B cell (primary cell): ENCODE results near the gene CELSR3. TPM values are rescaled to one million over a fixed set of nuclear protein-coding genes. Genes with fewer than 3 reads are reported as not detected.

Source experiments
- ATAC-seq: fragments of 200-7000 bp; cut with Tn5 transposase; one replicate; pipeline ENCODE4 v1.10.0; 2021; ENCODE audit warnings: low read depth, mild to moderate bottlenecking, moderate number of reproducible peaks, moderate library complexity
- CTCF ChIA-PET: fragments of 350-600 bp; sonication (Branson Sonifier 250); formaldehyde crosslinking; loops from one replicate; lab custom pipeline; 2021; ENCODE audit warnings: antibody characterized with exemption, inconsistent platforms; lab: Charles Lee
- POLR2A ChIA-PET: fragments of 350-600 bp; sonication (Branson Sonifier 250); formaldehyde crosslinking; loops from one replicate; lab custom pipeline; 2021; ENCODE audit warnings: antibody characterized with exemption; lab: Charles Lee
- DNase-seq: peaks from one replicate; pipeline ENCODE4 v3.0.0; 2013
- H2AFZ ChIP-seq: 2 replicates; pipeline ENCODE4 v1.6.1; 2012; ENCODE audit warnings: mild to moderate bottlenecking, low read depth, low read length; ENCODE audit not compliant: insufficient read depth, poor library complexity, severe bottlenecking
- H3K27ac ChIP-seq, 2 donors: 1 replicate in 1 of 2; 2 replicates in 1 of 2; pipeline ENCODE4 v1.5.1; 2012 to 2013; ENCODE audit warnings: low read length in 2 of 2, mild to moderate bottlenecking in 2 of 2, moderate library complexity in 1 of 2
- H3K27me3 ChIP-seq, 4 experiments: fragments of 200-600 bp in 1 of 4; sonication (generic) in 1 of 4; replicated peaks in 1 of 4; 1 replicate in 2 of 4; 2 replicates in 2 of 4; pipeline versions ENCODE4 v1.6.1 to v1.7.0; 2013 to 2016; ENCODE audit warnings: low read length in 3 of 4, mild to moderate bottlenecking in 2 of 4, mixed read lengths in 1 of 4, moderate library complexity in 1 of 4; ENCODE audit not compliant: insufficient read depth in 4 of 4, control insufficient read depth in 3 of 4; ENCODE audit errors: control extremely low read depth in 1 of 4
- H3K36me3 ChIP-seq, 2 experiments: replicated peaks in 1 of 2; 1 replicate in 1 of 2; 2 replicates in 1 of 2; pipeline versions ENCODE4 v1.6.1 to v1.7.1; 2013; ENCODE audit warnings: low read length in 1 of 2; ENCODE audit not compliant: insufficient read depth in 2 of 2, control insufficient read depth in 1 of 2; ENCODE audit errors: control extremely low read depth in 1 of 2, extremely low read depth in 1 of 2
- H3K4me1 ChIP-seq, 2 donors: fragments of 200-600 bp in 1 of 2; sonication (generic) in 1 of 2; 1 replicate in 1 of 2; 2 replicates in 1 of 2; pipeline versions ENCODE4 v1.5.1 to v1.6.1; 2013 to 2017; ENCODE audit warnings: low read length in 2 of 2; ENCODE audit not compliant: control insufficient read depth in 2 of 2, insufficient read depth in 2 of 2
- H3K4me2 ChIP-seq: replicated peaks from 2 replicates; pipeline ENCODE3; 2012; ENCODE audit warnings: mild to moderate bottlenecking, low read depth, low read length; ENCODE audit not compliant: poor library complexity, severe bottlenecking
- H3K4me3 ChIP-seq, 5 experiments: fragments of 200-600 bp in 1 of 5; sonication (generic) in 1 of 5; 1 replicate in 3 of 5; 2 replicates in 2 of 5; pipeline versions ENCODE4 v1.5.1 to v1.7.0; 2011 to 2016; ENCODE audit warnings: low read length in 4 of 5, mild to moderate bottlenecking in 4 of 5, low read depth in 2 of 5, control low read depth in 1 of 5, moderate library complexity in 1 of 5; ENCODE audit not compliant: insufficient read depth in 1 of 5; ENCODE audit errors: control extremely low read depth in 1 of 5, extremely low read depth in 1 of 5
- H3K79me2 ChIP-seq: fragments of 200-600 bp; sonication (generic); one replicate; pipeline ENCODE4 v1.6.0; 2016; ENCODE audit warnings: low read length; ENCODE audit not compliant: control insufficient read depth, insufficient read depth
- H3K9ac ChIP-seq: fragments of 200-600 bp; sonication (generic); 2 replicates; pipeline ENCODE4 v1.6.1; 2017; ENCODE audit warnings: mild to moderate bottlenecking, low read length, moderate library complexity
- H3K9me3 ChIP-seq, 3 donors: one replicate each; pipeline versions ENCODE4 v1.6.1 to v1.7.1; 2013; ENCODE audit warnings: low read length in 2 of 3; ENCODE audit not compliant: control insufficient read depth in 2 of 3, insufficient read depth in 1 of 3; ENCODE audit errors: control extremely low read depth in 1 of 3
- H4K20me1 ChIP-seq: 2 replicates; pipeline ENCODE4 v1.6.0; 2012; ENCODE audit warnings: mild to moderate bottlenecking, low read length; ENCODE audit not compliant: insufficient read depth, control insufficient read depth, poor library complexity, severe bottlenecking
- H3K27ac Mint-ChIP-seq: one replicate; pipeline ENCODE4 v1.8.0; 2021; ENCODE audit warnings: mixed read lengths
- H3K27me3 Mint-ChIP-seq: one replicate; pipeline ENCODE4 v1.8.0; 2021; ENCODE audit warnings: mixed read lengths
- H3K4me1 Mint-ChIP-seq: one replicate; pipeline ENCODE4 v1.8.0; 2021; ENCODE audit warnings: mixed read lengths
- H3K4me3 Mint-ChIP-seq: one replicate; pipeline ENCODE4 v1.8.0; 2021; ENCODE audit warnings: mixed read lengths
- H3K9me3 Mint-ChIP-seq: one replicate; pipeline ENCODE4 v1.8.0; 2022; ENCODE audit warnings: mixed read lengths; ENCODE audit not compliant: insufficient read depth
- CTCF ChIP-seq: fragments of 200-600 bp; IDR thresholded peaks from one replicate; pipeline ENCODE4 v1.8.0; 2022; ENCODE audit warnings: antibody characterized with exemption, mild to moderate bottlenecking
- EZH2 ChIP-seq: IDR thresholded peaks from 2 replicates; pipeline ENCODE4 v1.6.1; 2012; ENCODE audit warnings: borderline replicate concordance, low read depth, mild to moderate bottlenecking, moderate library complexity, low read length; ENCODE audit not compliant: insufficient read depth, poor library complexity, severe bottlenecking
- WGBS: methylation state at CpG from one replicate; pipeline ENCODE4 v1.1.5; 2013; ENCODE audit warnings: missing lambda C conversion rate; ENCODE audit not compliant: insufficient coverage; 5-methylcytosine and 5-hydroxymethylcytosine counted together
- intact Hi-C: fragments of 100-400 bp; cut with micrococcal nuclease; formaldehyde crosslinking; loops from one replicate; pipeline ENCODE4 v1.10.0; 2022
- polyA plus RNA-seq: library from polyadenylated mRNA; depleted of rRNA; stranded (reverse); fragments of >200 nt; gene quantifications from 2 replicates; pipeline ENCODE4 v1.2.3, GENCODE V29; 2012
- total RNA-seq, 2 donors: library from RNA; stranded (reverse); fragments of 120-200 nt in 1 of 2; gene quantifications; 1 replicate in 1 of 2; 2 replicates in 1 of 2; pipeline versions ENCODE4 v1.2.3 to v1.2.4, GENCODE V29; 2013 to 2022

The CELSR3 gene
- total and polyA plus RNA-seq, 2 donors (not counting 1 experiment from before 2014, with no cell fraction given), result 2.4 to 2.5 TPM

- H3K4me3 ChIP-seq, result no peak overlapping the region
- Mint-ChIP-seq H3K9me3 (no peaks in the 10 kb centered on the region), H3K4me1 (no peaks in the 10 kb centered on the region), H3K4me3 (no peak overlapping the region), H3K27ac (no peak overlapping the region), H3K27me3 (no peaks in the 10 kb centered on the region)
- ATAC-seq, result no peak
- H3K36me3 ChIP-seq, result no peaks in the 10 kb centered on the region
- H3K27me3 ChIP-seq, result peaks cover 0 to 11% (median 0%) of the 10 kb centered on the region in 4 experiments
- no peak overlapping the region for H3K27ac ChIP-seq
- H3K9me3 ChIP-seq, result no peaks in the 10 kb centered on the region
- H4K20me1 ChIP-seq, result no peaks in the 10 kb centered on the region
- POLR2A ChIA-PET, result no interaction called here
- CTCF ChIA-PET, result no interaction called here
- H3K4me1 ChIP-seq, result no peaks in the 10 kb centered on the region
- H3K4me2 ChIP-seq, result no peak overlapping the region
- H3K9ac ChIP-seq, result no peak overlapping the region
- intact Hi-C loops, result no loop called here
- 95% methylated on average over 19 of the region's 22 CpGs for WGBS
- no peak for DNase-seq
- no peak overlapping the region for H2AFZ ChIP-seq
- TF ChIP-seq CTCF (no peak), EZH2 (no peak)
- H3K79me2 ChIP-seq, result no peaks in the 10 kb centered on the region
These were observed 17.6 kb downstream of the CELSR3 start for GRCh38 chr3:48644898-48645760.

GRCh38 chr3:48642605-48643004 lies 20.1 kb downstream of the CELSR3 start:
- DNase-seq (no peak), ATAC-seq (no peak)
- Histone ChIP-seq H3K4me1 (no peaks in the 10 kb centered on the region), H4K20me1 (no peaks in the 10 kb centered on the region), H3K9me3 (no peaks in the 10 kb centered on the region), H3K36me3 (no peaks in the 10 kb centered on the region), H2AFZ (no peak overlapping the region), H3K27ac (no peak overlapping the region), H3K4me2 (no peak overlapping the region), H3K9ac (no peak overlapping the region), H3K4me3 (no peak overlapping the region), H3K27me3 (peaks cover 0 to 11% (median 0%) of the 10 kb centered on the region in 4 experiments), H3K79me2 (no peaks in the 10 kb centered on the region)
- CTCF ChIA-PET, result no interaction called here
- 98% methylated on average over 12 of the region's 12 CpGs for WGBS
- Mint-ChIP-seq H3K27me3 (no peaks in the 10 kb centered on the region), H3K4me3 (no peak overlapping the region), H3K4me1 (no peaks in the 10 kb centered on the region), H3K9me3 (no peaks in the 10 kb centered on the region), H3K27ac (no peak overlapping the region)
- POLR2A ChIA-PET, result no interaction called here
- intact Hi-C loops, result no loop called here
- TF ChIP-seq EZH2, result no peak
- TF ChIP-seq CTCF, result no peak
